GM19467 (cell line): ENCODE measurements around the gene CDK19.

Source experiments
- ATAC-seq: cut with Tn5 transposase; IDR thresholded peaks from one replicate; pipeline ENCODE4 v1.9.1; 2021; ENCODE audit warnings: mild to moderate bottlenecking, moderate library complexity; ENCODE audit not compliant: unreplicated experiment

The CDK19 gene

GRCh38 chr6:110560239-110561007, 254.8 kb downstream of the CDK19 start:
- no peak for ATAC-seq
